K562 (cell line): ENCODE measurements around the gene COX10. TPM values are rescaled to one million over a fixed set of nuclear protein-coding genes. Genes with fewer than 3 reads are reported as not detected.

Experiments used
- ATAC-seq: fragments of 200-7000 bp; cut with Tn5 transposase; 3 replicates; pipeline ENCODE4 v1.9.1; 2020; ENCODE audit warnings: moderate library complexity
- BruUV-seq: library from RNA; stranded (reverse); fragments of 400-500 nt; replicated peaks from 2 replicates; lab custom pipeline; 2021; lab: Mats Ljungman, UMichigan
- CTCF ChIA-PET: fragments of 300-600 bp; formaldehyde crosslinking; extraction: SDS; loops from one replicate; lab custom pipeline; 2021; ENCODE audit warnings: low intra/inter-chr PET ratio; lab: Yijun Ruan, JAX
- POLR2A ChIA-PET: fragments of 300-600, 350-650 bp; sonication (Branson Sonifier 250); formaldehyde crosslinking; extraction: SDS; loops from one replicate; lab custom pipeline; 2021; ENCODE audit warnings: antibody characterized with exemption, inconsistent platforms; lab: Yijun Ruan, JAX
- DNase-seq, 4 experiments: peaks; one replicate each; pipeline versions ENCODE4 v3.0.0 to v3.0.0-alpha.2; 2011 to 2018; ENCODE audit warnings: low spot score in 3 of 4, mixed read lengths in 3 of 4; ENCODE audit errors: extremely low read depth in 1 of 4
- FAIRE-seq: peaks from 2 replicates; lab custom pipeline; 2011; peaks lifted over from hg19 to GRCh38; lab: Jason Lieb, UNC
- H2AFZ ChIP-seq: 2 replicates; pipeline ENCODE4 v1.6.0; 2011; ENCODE audit warnings: low read depth, low read length, control low read depth, inconsistent platforms
- H3K27ac ChIP-seq: fragments of 200-600 bp; 3 replicates; pipeline ENCODE4 v1.8.0; 2011; ENCODE audit warnings: low read depth, mild to moderate bottlenecking, control low read depth, inconsistent platforms, low read length, moderate library complexity, mixed read lengths; ENCODE audit errors: extremely low read depth
- H3K27me3 ChIP-seq, 2 experiments: fragments of 300-600 bp in 1 of 2; 2 replicates in 1 of 2; 3 replicates in 1 of 2; pipeline versions ENCODE4 v1.6.0 to v1.8.0; 2011; ENCODE audit warnings: inconsistent platforms in 2 of 2, low read length in 2 of 2, mild to moderate bottlenecking in 1 of 2, mixed read lengths in 1 of 2, moderate library complexity in 1 of 2; ENCODE audit not compliant: control insufficient read depth in 2 of 2, insufficient read depth in 2 of 2
- H3K36me3 ChIP-seq: fragments of 300-600 bp; 3 replicates; pipeline ENCODE4 v1.8.0; 2011; ENCODE audit warnings: mild to moderate bottlenecking, low read length, inconsistent platforms; ENCODE audit not compliant: control insufficient read depth, insufficient read depth
- H3K4me1 ChIP-seq, 2 experiments: fragments of 200-600 bp in 1 of 2; replicated peaks in 1 of 2; 2 replicates in 1 of 2; 3 replicates in 1 of 2; pipeline versions ENCODE4 v1.5.1 to v1.8.0; 2011; ENCODE audit warnings: inconsistent platforms in 2 of 2, low read length in 2 of 2, mild to moderate bottlenecking in 1 of 2, mixed read lengths in 1 of 2, moderate library complexity in 1 of 2; ENCODE audit not compliant: control insufficient read depth in 2 of 2, insufficient read depth in 2 of 2
- H3K4me2 ChIP-seq: 2 replicates; pipeline ENCODE4 v1.6.1; 2011; ENCODE audit warnings: low read length, control low read depth, inconsistent platforms, mixed read lengths; ENCODE audit not compliant: insufficient read depth
- H3K4me3 ChIP-seq: fragments of 200-600 bp; sonication (generic), shearing (Covaris generic); 2 replicates; pipeline ENCODE4 v1.5.1; 2016; ENCODE audit warnings: control low read depth, inconsistent platforms
- H3K79me2 ChIP-seq: fragments of 200-600 bp; 3 replicates; pipeline ENCODE4 v1.8.0; 2011; ENCODE audit warnings: low read length, inconsistent platforms; ENCODE audit not compliant: control insufficient read depth, insufficient read depth
- H3K9ac ChIP-seq, 2 experiments: 2 replicates each; pipeline versions ENCODE4 v1.6.0 to v1.6.1; 2011; ENCODE audit warnings: low read depth in 2 of 2, low read length in 2 of 2, control low read depth in 1 of 2, inconsistent platforms in 1 of 2, mild to moderate bottlenecking in 1 of 2, mixed read lengths in 1 of 2; ENCODE audit not compliant: insufficient read depth in 1 of 2
- H3K9me1 ChIP-seq: one replicate; pipeline ENCODE4 v1.6.0; 2011; ENCODE audit warnings: inconsistent platforms, mild to moderate bottlenecking, low read length, moderate library complexity; ENCODE audit not compliant: control insufficient read depth, insufficient read depth
- H3K9me3 ChIP-seq: replicated peaks from 2 replicates; pipeline ENCODE4 v1.5.1; 2011; ENCODE audit warnings: low read depth, low read length, inconsistent platforms; ENCODE audit not compliant: control insufficient read depth, insufficient read depth
- H4K20me1 ChIP-seq: replicated peaks from 2 replicates; pipeline ENCODE4 v1.6.1; 2011; ENCODE audit warnings: low read length, inconsistent platforms, mixed read lengths; ENCODE audit not compliant: control insufficient read depth, insufficient read depth
- ATF4 ChIP-seq: fragments of 450-650 bp; formaldehyde crosslinking; IDR thresholded peaks from 2 replicates; pipeline ENCODE4 v1.4.0; 2022; ENCODE audit warnings: mild to moderate bottlenecking, moderate library complexity
- BDP1 ChIP-seq: IDR thresholded peaks from 3 replicates; pipeline ENCODE4 v1.6.1; 2011; ENCODE audit not compliant: insufficient read length, insufficient read depth
- GTF2E2 ChIP-seq: fragments of 200-800 bp; sonication (Bioruptor generic); IDR thresholded peaks from 2 replicates; pipeline ENCODE4 v1.6.1; 2016; ENCODE audit warnings: missing genetic modification characterization, missing compliant biosample characterization
- NFXL1 ChIP-seq: fragments of 450-650 bp; formaldehyde crosslinking; IDR thresholded peaks from 2 replicates; pipeline ENCODE4 v1.4.0; 2021; ENCODE audit warnings: mild to moderate bottlenecking
- NONO ChIP-seq, 2 experiments: fragments of 200-400 bp in 1 of 2; fragments of 450-650 bp in 1 of 2; formaldehyde crosslinking in 1 of 2; IDR thresholded peaks; 2 replicates each; pipeline ENCODE4 v1.6.1; 2017; ENCODE audit warnings: low read depth in 2 of 2, mild to moderate bottlenecking in 2 of 2, moderate library complexity in 2 of 2, low read length in 1 of 2
- POLR2B ChIP-seq: fragments of 450-650 bp; IDR thresholded peaks from 2 replicates; pipeline ENCODE4 v1.6.1; 2018; ENCODE audit warnings: low read depth; ENCODE audit not compliant: partially characterized antibody
- POU5F1 ChIP-seq: fragments of 150-350 bp; IDR thresholded peaks from 2 replicates; pipeline ENCODE4 v1.6.1; 2014; ENCODE audit warnings: borderline replicate concordance, low read length, low read depth, mild to moderate bottlenecking; ENCODE audit not compliant: partially characterized antibody
- SIN3A ChIP-seq, 2 experiments: fragments of 150-350 bp in 1 of 2; IDR thresholded peaks; 2 replicates each; pipeline ENCODE4 v1.6.1; 2011 to 2016; ENCODE audit warnings: borderline replicate concordance in 2 of 2, low read depth in 2 of 2, low read length in 2 of 2, mild to moderate bottlenecking in 2 of 2, moderate library complexity in 2 of 2; ENCODE audit not compliant: control insufficient read depth in 1 of 2
- ZBTB12 ChIP-seq: fragments of 250-450 bp; sonication (Bioruptor Pico); IDR thresholded peaks from 2 replicates; pipeline ENCODE4 v1.4.0; 2020
- ZBTB5 ChIP-seq: fragments of 450-650 bp; IDR thresholded peaks from 2 replicates; pipeline ENCODE4 v1.6.1; 2017; ENCODE audit warnings: antibody characterized with exemption
- ZKSCAN3 ChIP-seq: fragments of 250-450 bp; sonication (Bioruptor Pico); IDR thresholded peaks from 2 replicates; pipeline ENCODE4 v1.4.0; 2020
- ZNF224 ChIP-seq: sonication (generic); formaldehyde crosslinking; IDR thresholded peaks from 2 replicates; pipeline ENCODE4 v1.8.0; 2022; ENCODE audit warnings: mild to moderate bottlenecking, missing genetic modification reagents
- ZNF644 ChIP-seq: fragments of 200-800 bp; sonication (Bioruptor generic); IDR thresholded peaks from 2 replicates; pipeline ENCODE4 v1.6.1; 2016; ENCODE audit warnings: low read depth, missing genetic modification characterization, missing compliant biosample characterization
- WGBS: fragments of 100-300 bp; shearing (Covaris generic); methylation state at CpG from one replicate; pipeline ENCODE4 v1.1.6; 2016; ENCODE audit warnings: low coverage, mixed read lengths; ENCODE audit not compliant: insufficient coverage; ENCODE audit errors: missing lambda C conversion rate; 5-methylcytosine and 5-hydroxymethylcytosine counted together
- in situ Hi-C: fragments of 300-500 bp; cut with MboI; formaldehyde crosslinking; loops from 4 replicates; pipeline ENCODE4 v1.15.0; 2018; ENCODE audit warnings: inconsistent platforms, mixed read lengths
- intact Hi-C: fragments of 100-400 bp; cut with micrococcal nuclease; formaldehyde crosslinking; loops from 2 replicates; pipeline ENCODE4 v1.14.2; 2022
- polyA plus RNA-seq, 8 experiments: library from polyadenylated mRNA; depleted of rRNA in 4 of 8; stranded (reverse) in 5 of 8; unstranded in 3 of 8; fragments of >200 nt; fragmentation: Nextera tagmentation in 2 of 8; fragmentation: Illumina TruSeq in 1 of 8; extraction: Ambion mirVana in 2 of 8; extraction: Trizol in 1 of 8; gene quantifications; 2 replicates each; pipeline versions ENCODE4 v1.2.1 to v1.2.3, GENCODE V29; 2011 to 2014; ENCODE audit warnings: inconsistent platforms in 1 of 8, missing spikeins in 1 of 8
- total RNA-seq, 7 experiments: library from RNA; depleted of rRNA in 6 of 7; stranded (reverse); fragments of >200 nt in 6 of 7; fragmentation: Illumina TruSeq in 2 of 7; extraction: Trizol in 2 of 7; gene quantifications; 2 replicates each; pipeline versions ENCODE4 v1.2.1 to v1.2.3, GENCODE V29; 2011 to 2021; ENCODE audit warnings: low replicate concordance in 1 of 7

Gene COX10
- total and polyA plus RNA-seq, 9 of the 15 experiments (the other 6 are each of a cell fraction or from before 2014, with no cell fraction given): 10.3 to 26.4 (median 17.8) TPM

GRCh38 chr17:14211246-14211645 is 141.9 kb downstream of the COX10 start:
- no peaks in the 10 kb centered on the region for H4K20me1 ChIP-seq
- H3K27me3 ChIP-seq: no peaks in the 10 kb centered on the region
- DNase-seq (no peak), FAIRE-seq (no peak), ATAC-seq (no peak)
- no peak overlapping the region for H2AFZ ChIP-seq
- H3K27ac ChIP-seq: no peak overlapping the region
- no peaks in the 10 kb centered on the region for H3K9me1 ChIP-seq
- CTCF ChIA-PET: no interaction called here
- H3K79me2 ChIP-seq: no peaks in the 10 kb centered on the region
- no TSS peak for BruUV-seq
- H3K9ac ChIP-seq: no peak overlapping the region
- H3K4me2 ChIP-seq: no peak overlapping the region
- H3K36me3 ChIP-seq: peaks cover 6% of the 10 kb centered on the region; the same call in 1 of the 3 replicates
- H3K4me1 ChIP-seq: peaks cover 0 to 13% of the 10 kb centered on the region in 2 experiments; a peak in 3 of 5 replicates
- in situ Hi-C loops (no loop called here), intact Hi-C loops (no loop called here)
- WGBS: 96% methylated on average over 4 of the region's 4 CpGs
- no peak overlapping the region for H3K4me3 ChIP-seq
- 0 out of 2 replicates have a peak, but pooled peaks cover 2% of the 10 kb centered on the region for H3K9me3 ChIP-seq
- POLR2A ChIA-PET: no interaction called here
- no peak for TF ChIP-seq BDP1
- no peak for TF ChIP-seq POLR2B
- no peak for TF ChIP-seq ZKSCAN3
- no peak for TF ChIP-seq SIN3A (IDR thresholded peaks at IDR 0.05; ENCODE audit: borderline replicate concordance in 2 of 2, control insufficient read depth in 1 of 2, low read depth in 2 of 2, low read length in 2 of 2)
- no peak for TF ChIP-seq GTF2E2 (tag)
- TF ChIP-seq POU5F1: no peak
- no peak for TF ChIP-seq ATF4
- no peak for TF ChIP-seq NFXL1 (CRISPR knock-in tag)
- TF ChIP-seq ZNF644: no peak
- no peak for TF ChIP-seq ZBTB5
- no peak for TF ChIP-seq ZBTB12 (CRISPR knock-in tag)
- TF ChIP-seq ZNF224 (CRISPR knock-in tag): no peak
- no peak for TF ChIP-seq NONO (IDR thresholded peaks at IDR 0.05; ENCODE audit: low read depth in 2 of 2, low read length in 1 of 2)
